CMK (cell line): Measurements from ENCODE around the gene ACTL8.

Experiments
- DNase-seq: peaks from one replicate; pipeline ENCODE4 v3.0.0-alpha.2; 2010; ENCODE audit warnings: low read depth

ACTL8 gene, protein sequence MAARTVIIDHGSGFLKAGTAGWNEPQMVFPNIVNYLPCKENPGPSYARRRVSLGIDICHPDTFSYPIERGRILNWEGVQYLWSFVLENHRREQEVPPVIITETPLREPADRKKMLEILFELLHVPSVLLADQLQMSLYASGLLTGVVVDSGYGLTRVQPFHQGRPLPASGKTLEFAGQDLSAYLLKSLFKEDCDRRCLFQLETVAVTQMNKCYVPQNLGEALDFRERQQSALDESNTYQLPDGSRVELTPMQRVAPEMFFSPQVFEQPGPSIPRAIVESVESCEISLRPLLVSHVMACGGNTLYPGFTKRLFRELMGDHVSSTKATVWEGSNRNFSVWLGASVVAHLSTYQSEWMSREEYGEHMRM

DNA sequence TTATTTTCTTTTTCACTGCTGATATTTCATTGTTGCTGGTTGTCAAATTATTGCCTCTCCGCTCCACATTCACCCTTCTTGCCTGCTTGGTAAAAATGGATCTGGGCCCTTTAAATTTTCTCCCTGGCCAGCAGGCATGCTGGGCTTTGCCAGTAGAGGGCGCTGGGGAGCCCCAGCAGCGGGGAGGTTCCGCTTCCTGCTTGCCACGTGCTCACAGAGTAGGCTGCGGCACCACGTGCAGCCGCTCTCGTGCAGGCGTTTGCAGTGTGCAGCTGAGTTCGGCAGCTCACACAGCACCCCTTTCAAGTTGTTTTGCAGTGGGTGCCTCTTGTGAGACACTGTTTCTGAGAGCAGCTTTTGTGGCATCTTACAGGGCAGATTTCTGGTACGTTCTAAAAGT lies at the start of gene ACTL8:
Gene ACTL8 (plus strand): TSS at position 214 of the 400 bp plus-strand sequence. CDS start 67,676 bp downstream, outside the sequence.
- DNase-seq = peak; percentile 38

DNA sequence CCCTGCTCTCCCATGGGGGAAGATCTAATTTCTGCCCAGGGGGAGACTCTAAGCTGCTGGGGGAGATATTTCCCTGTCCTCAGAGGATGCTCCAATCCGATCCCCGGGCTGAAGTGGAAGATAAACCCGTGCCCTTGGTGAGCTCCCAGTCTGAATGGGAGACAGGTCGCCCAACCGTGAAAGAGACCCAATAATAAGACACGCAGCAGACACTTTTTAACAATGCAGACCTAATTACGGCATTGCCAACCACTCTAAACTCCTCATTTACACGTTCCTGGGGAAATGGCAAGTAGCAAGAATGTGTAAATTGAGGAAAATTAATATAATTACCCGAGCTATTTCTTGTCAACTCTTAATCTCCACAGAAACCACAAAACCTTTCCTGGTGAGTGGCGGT lies 48.7 kb upstream of the ACTL8 start:
- no peak for DNase-seq

DNA sequence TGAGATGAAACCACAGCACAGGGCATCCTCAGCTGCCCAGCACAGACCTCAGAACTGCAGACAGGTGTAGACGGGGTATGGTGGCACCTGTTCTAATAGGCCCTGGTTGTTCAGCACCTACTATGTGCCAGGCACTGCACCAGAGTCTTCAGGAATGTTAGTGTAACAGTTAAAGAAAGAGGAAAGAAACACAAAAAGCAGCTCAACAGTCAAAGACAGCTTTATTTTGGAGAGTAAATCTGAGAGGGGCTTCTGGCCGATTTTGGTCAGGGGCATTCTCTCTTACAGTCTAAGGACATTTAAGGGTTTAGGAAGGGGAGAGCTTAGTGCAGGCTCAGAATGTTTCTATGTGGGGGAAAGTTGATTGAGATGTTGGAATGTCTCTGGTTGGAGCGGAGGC lies 45.2 kb upstream of the ACTL8 start:
- no peak for DNase-seq

DNA sequence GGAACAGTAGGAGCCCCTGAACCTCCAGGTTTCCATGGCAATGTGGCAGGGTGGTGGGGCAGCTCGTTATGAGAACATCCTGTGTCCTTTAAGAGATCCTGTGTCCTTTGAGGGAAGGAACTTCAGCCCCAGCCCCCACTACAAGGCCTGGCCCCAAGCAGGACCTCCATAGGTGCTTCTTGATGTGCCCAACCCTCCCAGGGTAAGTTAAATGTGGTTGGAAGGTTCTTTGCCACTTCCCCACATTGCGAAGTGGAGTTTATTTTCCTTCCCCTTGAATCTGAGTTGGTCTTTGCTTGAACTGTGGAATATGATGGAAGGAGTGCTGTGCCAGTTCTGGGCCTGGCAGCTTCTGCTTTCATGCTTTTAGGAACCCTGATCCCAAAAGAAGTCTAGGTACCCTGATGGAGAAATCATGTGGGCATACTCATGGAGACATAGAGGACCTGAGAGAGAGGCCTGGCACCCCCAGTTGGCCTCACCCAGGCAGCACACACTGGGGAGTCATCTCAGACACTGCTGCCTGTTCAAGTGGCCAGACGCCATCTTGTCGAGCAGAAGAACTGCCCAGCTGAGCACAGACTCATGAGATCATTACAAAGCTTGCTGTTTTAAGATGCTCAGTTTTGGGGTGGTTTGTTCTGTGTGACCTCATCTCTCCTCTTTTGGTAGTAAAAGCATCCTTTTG lies 44.1 kb upstream of the ACTL8 start:
- DNase-seq = no peak

DNA sequence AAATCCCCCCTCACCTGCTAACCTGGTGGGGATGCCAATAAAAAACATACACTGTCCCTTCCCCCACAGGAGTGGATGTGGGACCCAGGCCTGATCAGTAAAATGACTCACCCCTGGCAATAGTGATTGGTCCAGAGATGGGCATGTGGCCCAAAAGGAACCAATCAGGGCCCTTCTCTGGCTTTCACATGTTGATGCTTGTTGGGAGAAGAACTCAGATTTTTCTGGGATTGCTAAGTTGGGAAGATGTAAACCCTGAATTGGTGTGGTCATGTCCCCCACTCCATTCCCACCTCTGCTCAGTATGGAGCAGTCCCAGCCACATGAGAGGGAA lies 43.6 kb upstream of the ACTL8 start:
- DNase-seq = no peak

DNA sequence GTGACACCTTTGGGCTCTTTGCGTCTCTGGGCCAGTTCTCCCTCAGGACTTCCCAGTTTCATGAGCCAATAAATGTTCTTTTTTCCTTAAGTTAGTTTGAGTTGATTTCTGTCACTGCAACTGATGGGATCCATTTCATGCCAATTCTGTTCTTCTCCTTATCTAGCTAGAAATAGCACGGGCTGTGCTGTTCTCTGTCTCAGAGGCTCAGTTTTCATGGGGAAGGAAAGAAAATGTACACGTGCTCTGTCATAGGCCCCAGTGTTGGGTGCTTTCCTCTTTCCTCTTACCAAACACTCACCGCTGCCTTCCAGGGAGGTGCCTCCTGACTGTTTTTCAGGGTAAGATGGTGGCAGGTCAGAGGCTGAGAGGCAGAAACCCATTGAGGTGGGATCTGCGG lies 43.2 kb upstream of the ACTL8 start:
- no peak for DNase-seq

DNA sequence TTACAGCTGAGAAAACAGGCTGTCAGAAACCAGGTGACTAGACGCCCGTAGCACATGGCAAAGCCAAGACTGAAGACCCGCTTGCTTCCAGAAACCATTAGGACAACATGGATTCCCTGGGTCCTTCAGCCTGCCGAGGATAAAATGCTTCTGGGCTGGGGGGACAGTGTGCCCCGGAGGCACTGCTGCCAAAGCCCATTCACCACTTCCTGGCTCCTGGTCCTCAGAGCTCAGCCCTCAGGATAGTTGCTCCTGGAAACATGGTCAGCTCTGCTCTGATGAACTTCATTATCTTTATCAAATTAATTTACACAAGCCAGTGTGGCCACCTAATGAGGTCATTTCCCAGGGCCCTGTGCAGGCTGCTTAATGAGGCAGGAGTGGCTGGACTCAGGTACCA lies 41.1 kb upstream of the ACTL8 start:
- no peak for DNase-seq

DNA sequence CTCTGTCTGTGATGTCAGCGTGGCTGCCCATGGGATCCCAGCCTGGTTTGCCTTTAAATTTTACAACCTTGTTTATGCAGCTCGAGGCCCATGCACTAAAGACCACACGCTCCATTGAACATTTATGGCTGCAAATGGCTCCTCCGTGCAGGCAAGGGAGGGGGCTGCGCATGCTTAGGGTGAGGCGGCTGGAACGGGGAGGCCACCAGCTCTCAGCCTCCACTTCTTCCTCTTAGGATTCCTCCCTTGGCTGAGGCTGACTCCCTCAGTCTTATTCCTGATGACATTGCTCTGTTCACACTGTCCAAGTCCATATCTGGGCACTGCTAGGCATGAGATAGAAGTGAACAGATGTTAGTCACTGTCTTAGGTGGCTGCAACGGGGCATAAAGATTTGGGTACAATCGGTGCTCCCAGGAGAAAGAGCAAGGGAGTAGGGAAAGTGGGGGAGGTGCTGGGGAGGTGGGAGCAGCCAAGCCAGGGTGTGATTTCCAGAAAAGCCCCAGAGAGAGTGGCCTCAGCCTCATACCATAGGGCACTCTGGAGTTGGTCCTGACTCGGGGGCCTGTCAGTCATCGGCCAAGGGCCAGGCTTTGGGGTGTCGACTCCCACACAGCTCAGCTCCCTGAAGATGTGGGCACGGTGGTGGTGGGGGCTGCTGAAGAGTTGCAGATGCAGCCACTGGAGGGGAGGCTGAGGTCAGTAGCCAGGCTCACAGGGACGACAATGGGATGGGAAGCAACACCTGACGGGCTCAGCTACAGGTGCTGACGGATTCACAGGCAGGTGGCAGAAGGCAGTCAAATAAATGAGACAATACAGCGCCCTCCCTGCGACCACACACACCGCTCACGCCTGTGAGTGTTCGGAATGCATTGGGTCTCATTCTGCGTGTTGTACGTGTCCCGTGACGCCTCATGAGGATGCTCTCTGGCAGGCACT lies 37.3 kb upstream of the ACTL8 start:
- DNase-seq = no peak

DNA sequence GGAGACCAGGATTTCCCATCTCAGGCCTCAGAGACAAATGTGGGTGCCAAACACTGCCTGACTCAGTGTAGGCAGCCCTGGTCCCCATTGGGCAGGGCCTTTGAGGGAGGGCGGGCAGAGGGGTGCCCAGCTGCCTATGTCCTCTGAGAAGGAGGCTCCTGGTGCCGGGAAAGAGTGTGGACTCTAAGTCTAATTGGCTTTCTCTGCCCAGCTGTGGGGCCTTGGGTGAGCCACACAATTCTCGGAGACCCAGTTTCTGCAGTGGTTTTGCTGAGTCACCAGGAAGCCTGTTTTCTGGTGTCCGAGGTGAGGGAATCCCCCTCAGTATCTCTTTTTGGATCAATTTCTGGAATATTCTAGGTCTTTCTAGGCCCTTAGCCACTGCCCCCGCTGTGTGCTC lies 35.3 kb upstream of the ACTL8 start:
- no peak for DNase-seq

DNA sequence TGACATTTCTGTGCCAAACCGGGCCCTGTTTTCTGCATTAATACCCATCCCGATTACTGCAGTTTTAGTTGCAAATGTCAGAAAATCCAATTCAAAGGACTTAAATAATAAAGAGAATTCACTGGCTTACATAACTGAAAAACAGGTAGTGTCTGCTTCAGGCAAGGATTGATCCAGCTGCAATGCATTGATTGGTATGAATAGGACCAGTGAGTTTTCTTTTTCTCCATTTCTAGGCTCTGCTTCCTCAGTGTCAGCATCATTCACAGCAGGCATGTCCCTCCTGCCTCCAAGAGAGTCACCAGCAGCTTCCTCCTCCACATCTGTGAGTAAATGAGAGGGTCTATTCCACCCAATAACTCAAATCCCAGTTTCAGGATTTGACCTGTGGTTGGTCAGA lies 33.7 kb upstream of the ACTL8 start:
- DNase-seq = no peak

DNA sequence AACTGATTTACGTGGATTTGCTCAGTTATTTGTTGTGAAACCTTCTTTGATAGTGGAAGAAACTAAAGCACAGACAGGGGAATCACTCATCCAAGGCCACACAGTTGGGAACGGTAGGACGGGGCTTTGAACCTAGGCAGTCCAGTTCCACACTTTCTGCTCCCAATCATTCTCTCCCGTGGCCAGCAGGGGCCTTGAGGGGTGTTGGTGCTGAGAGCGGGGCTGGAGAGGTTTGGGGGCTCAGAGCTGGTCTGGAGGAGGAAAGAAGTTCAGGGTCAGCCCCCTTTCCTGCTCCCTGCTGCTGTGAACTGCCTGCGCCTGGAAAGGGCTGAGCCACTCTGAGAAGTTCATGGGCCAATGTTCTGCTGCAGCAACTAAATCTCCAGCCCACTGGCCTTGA lies 31.4 kb upstream of the ACTL8 start:
- DNase-seq = no peak

DNA sequence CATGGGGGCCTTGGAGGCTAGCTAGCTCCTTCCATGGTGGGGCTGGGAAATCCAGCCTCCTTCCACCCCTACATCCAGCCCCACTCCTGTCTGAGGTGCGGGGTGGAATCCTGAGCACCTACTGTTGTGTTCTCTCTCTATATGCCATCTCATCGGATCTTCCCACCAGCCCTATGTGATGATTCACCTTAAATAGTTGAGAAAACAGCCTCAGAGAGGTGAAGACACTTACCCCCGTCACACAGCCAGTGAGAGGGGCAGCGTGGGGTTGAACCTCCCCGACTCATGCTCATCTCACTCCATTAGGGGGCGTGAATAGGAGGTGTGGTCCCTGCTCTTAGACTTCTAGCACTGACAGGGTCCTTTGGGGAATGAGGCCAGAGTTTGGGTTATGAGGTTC lies 31.0 kb upstream of the ACTL8 start:
- no peak for DNase-seq

DNA sequence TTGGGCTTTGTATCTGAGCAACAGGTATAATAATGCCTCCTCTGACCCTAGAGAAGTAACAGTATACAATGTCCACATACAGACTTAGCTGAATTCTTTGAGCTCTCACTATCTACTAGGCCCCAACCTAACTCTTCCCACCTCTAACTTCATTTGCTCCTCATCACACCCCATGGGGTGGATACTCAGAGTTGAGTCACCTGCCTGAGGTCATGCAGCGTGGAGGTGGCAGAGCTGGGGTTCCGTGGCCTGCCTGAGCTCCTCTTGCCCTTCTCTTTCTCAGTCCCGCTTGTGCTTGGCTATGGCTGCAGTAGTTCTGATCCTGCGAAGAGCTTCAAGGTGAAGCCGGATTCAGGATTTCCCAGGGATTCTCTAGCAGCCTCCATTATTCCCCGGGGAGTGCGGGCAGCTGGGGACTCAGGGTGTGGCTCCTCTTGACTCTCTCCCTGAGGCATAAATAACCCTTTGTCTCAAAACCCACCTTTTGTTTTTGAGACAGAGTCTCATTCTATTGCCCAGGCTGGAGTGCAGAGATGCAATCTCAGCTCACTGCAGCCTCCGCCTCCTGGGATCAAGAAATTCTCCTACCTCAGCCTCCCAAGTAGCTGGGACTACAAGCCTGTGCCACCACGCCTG lies 29.9 kb upstream of the ACTL8 start:
- no peak for DNase-seq

DNA sequence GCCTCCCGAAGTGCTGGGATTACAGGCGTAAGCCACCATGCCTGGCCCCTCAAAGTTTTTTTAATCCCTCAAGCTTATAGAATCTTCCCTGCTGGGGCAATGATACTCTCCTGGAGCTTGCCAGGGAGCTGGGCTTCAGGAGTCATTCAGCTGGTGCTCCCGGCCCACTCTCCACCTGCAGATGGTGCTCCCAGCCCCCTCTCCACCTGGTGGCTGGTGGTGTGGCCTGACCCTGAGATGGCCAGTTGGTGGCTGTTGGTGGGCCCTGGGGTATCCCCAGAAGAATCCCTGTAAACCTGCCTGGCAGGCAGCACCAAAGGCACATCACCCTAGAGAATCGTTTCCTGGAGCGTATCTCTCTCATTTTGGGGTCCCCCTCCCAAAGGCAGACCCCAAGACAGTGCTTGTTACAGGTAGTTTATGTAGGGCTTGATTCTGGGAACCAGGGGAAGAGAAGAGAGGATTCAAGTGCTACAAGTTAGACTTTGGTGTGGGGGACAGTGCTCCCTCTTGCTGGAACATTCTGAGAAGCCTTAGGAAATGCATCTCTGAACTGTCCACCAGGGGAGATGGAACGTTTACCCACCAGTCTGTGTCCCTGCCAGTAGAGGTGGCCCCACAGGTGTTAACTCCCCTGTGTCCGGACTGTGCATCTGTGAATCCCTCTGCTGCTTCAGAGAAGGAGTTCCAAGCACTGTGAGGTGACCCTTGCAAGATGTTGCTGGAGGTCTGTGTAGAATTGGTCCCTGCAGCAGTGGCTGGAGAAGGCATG lies 29.1 kb upstream of the ACTL8 start:
- no peak for DNase-seq

DNA sequence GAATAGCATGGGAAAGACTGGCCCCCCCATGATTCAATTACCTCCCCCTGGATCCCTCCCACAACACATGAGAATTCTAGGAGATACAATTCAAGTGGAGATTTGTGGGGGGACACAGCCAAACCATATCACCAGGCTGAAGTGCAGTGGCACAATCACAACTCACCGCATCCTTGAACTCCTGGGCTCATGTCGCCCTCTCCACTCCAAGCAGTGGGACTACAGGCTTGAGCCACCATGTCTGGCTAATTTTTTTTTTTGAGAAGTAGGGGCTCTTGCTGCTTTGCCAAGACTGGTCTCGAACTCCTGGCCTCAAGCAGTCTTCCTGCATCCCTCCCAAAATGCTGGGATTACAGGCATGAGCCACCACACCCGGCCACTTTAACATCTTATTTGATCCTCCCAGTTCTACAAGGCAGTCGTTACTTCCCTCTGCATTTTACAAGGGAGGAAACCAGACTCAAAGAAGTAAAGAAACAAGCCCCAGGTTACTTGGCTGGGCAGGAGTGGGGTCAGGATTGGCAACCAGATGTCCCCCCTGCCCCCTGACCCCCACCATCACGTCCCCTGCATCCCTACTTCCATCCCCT lies 26.9 kb upstream of the ACTL8 start:
- DNase-seq = no peak

DNA sequence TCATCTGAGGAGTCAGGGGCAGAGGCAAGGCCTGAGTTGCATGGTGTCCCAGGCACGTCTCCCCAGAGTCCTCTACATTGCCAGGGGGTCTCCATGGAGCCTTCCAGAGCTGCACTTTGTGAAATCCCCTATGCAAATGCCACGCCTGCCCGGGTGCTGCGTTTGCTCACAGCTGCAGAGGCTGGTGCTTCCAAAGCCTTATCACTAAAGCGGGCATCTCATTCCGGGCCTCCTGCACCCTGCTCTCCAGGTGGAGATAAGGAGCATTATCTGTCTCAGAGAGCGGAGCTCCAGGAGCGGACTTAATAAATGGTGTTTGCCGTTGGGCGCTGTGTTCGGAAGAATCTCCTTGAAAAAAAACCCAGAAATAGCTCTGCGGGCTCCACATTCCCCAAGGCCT lies 25.9 kb upstream of the ACTL8 start:
- no peak for DNase-seq

DNA sequence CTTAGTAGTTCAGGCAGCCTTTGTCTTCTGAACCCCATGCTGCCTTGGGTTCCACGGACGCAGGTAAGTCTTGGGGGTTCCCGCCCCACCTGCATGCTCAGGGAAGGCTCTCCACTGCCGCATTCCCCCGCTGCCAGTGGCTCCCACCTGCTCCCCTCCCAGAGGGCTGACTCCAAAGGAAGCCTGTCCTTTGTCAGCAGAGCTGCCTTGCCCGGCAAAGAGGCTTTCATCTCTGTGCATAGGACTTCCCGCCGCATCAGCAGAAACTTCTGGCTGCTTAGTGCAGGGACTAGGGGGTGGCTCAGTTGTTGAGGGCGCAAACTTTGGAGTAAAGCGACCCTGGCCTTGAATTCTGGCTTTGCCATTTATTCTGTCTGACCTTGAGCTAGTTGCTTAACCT lies 25.2 kb upstream of the ACTL8 start:
- DNase-seq = no peak

DNA sequence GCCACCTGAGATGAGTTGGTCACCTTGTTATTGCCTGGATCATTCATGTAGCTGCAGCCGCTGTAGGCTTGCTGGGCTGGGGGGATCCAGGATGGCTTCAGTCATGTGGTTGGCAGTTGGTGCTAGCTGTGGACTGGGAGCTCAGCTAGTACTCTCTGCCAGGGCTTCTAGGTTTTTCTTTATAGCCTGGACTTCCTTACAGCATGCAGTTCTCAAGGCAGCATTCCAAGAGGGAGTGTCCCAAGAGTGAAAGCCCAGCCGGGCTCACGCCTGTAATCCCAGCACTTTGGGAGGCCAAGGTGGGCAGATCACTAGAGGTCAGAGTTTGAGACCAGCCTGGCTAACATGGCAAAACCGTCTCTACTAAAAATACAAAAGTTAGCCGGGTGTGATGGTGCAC lies 23.7 kb upstream of the ACTL8 start:
- DNase-seq = no peak

DNA sequence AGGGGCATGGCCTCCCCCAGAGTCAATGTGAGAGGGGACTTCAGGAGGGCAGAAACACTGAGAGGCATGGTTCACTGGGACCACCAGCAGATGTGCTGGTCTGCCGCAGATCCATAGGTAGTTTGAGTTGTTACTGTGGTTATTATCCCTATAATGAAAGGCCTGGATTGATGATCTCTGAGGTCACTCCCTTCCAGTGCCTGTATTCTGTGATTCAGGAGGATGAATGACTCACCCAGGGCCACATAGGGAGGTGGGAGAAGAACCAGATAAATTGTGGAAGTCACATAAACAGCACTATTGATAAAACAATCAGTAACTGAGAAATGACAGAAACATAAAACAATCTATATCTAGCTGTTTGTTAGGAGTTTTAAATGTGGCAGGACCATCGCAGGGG lies 22.7 kb upstream of the ACTL8 start:
- no peak for DNase-seq

DNA sequence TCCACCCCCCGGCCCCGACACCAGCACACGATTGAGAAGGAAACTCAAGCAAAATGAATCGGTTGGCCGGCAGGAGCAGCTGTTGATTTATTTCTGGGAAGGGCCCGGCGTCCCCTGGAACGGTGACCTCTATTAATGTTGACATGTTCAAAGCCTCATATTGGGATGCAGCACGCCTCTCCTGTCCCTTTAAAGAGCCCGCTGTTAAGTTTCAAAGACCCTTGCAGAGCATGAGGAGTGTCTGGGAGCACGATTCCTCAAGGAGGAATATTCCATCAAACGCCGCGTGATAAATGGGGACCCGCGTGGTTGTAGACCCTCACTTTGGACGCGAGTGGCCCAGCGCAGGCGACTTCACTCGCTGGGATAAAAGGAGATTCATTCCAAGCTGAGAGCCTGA lies 21.5 kb upstream of the ACTL8 start:
- no peak for DNase-seq

DNA sequence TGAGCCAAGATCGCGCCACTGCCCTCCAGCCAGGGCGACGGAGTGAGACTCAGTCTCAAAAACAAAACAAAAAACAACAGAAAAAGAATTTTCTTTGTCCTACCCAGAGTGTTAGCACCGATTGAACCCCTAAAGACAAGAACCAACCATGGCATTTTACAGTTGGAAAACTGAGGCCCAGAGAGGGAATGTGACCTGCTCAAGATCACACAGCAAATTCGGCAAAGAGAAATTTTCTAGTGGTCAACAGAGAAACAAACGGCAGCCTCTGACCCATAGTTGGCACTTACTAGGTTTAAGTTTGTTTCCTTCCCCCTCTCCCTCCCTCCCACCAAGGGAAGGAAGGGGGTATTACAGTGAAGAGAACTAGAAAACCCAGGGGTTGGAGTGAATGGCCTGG lies 20.5 kb upstream of the ACTL8 start:
- DNase-seq = no peak
